ENCODE measurements around the gene NFKBIZ. TPM values are rescaled to one million over a fixed set of nuclear protein-coding genes. Genes with fewer than 3 reads are reported as not detected.

Gene NFKBIZ
- total and polyA plus RNA-seq, 9 of the 15 experiments (the other 6 are each of a cell fraction or from before 2014, with no cell fraction given): 1.2 to 13.7 (median 5.7) TPM

DNA sequence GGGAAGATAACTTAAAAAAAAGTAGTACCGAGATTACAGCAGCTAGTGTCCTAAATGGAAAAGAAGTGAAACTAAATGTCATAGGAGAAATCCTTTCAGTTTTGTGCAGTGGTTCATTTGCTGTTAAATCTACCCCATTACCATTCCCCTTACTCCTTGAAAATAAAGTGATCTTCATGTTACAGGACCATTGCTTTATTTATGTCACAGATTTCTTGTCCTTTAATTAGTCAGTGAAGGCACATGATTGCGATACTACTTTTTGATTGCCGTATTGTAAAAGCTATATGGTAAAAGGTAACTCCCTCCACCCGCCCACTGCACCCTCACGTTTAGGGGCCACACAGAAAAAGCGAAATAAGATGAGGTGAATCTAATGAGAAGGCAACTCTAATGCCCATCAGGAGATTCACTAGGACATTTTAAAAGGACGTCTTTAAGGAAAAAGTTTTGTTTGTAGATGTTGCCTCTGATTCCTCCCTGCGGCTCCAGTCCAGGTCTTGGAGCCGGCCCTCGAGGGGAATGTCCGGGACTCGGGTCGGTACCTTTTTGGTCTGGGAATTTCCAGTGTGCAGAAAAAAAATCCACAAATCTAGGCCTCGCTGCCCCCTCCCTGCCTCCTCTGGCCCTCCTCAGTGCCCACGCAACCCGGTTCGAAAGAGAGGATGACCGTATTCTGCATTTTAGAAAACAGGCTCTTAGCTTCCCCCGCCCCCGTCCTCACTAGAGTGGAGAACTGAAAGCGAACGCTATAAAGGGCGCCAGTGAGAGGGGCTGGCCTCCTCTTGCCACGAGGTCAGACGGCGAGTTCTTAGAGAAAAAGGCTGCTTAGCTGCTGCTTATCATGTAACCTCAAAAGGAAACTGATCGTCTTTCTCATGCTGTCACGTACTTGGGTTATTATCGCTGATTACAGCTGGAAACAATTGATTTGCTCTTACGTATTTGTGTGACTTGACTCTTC is 21.8 kb upstream of the NFKBIZ start (continued):
- TF ChIP-seq, protein P1, sequence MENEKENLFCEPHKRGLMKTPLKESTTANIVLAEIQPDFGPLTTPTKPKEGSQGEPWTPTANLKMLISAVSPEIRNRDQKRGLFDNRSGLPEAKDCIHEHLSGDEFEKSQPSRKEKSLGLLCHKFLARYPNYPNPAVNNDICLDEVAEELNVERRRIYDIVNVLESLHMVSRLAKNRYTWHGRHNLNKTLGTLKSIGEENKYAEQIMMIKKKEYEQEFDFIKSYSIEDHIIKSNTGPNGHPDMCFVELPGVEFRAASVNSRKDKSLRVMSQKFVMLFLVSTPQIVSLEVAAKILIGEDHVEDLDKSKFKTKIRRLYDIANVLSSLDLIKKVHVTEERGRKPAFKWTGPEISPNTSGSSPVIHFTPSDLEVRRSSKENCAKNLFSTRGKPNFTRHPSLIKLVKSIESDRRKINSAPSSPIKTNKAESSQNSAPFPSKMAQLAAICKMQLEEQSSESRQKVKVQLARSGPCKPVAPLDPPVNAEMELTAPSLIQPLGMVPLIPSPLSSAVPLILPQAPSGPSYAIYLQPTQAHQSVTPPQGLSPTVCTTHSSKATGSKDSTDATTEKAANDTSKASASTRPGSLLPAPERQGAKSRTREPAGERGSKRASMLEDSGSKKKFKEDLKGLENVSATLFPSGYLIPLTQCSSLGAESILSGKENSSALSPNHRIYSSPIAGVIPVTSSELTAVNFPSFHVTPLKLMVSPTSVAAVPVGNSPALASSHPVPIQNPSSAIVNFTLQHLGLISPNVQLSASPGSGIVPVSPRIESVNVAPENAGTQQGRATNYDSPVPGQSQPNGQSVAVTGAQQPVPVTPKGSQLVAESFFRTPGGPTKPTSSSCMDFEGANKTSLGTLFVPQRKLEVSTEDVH (IDR thresholded peaks at IDR 0.05; ENCODE audit: low read depth, partially characterized antibody): no peak
- TF ChIP-seq, protein P2, sequence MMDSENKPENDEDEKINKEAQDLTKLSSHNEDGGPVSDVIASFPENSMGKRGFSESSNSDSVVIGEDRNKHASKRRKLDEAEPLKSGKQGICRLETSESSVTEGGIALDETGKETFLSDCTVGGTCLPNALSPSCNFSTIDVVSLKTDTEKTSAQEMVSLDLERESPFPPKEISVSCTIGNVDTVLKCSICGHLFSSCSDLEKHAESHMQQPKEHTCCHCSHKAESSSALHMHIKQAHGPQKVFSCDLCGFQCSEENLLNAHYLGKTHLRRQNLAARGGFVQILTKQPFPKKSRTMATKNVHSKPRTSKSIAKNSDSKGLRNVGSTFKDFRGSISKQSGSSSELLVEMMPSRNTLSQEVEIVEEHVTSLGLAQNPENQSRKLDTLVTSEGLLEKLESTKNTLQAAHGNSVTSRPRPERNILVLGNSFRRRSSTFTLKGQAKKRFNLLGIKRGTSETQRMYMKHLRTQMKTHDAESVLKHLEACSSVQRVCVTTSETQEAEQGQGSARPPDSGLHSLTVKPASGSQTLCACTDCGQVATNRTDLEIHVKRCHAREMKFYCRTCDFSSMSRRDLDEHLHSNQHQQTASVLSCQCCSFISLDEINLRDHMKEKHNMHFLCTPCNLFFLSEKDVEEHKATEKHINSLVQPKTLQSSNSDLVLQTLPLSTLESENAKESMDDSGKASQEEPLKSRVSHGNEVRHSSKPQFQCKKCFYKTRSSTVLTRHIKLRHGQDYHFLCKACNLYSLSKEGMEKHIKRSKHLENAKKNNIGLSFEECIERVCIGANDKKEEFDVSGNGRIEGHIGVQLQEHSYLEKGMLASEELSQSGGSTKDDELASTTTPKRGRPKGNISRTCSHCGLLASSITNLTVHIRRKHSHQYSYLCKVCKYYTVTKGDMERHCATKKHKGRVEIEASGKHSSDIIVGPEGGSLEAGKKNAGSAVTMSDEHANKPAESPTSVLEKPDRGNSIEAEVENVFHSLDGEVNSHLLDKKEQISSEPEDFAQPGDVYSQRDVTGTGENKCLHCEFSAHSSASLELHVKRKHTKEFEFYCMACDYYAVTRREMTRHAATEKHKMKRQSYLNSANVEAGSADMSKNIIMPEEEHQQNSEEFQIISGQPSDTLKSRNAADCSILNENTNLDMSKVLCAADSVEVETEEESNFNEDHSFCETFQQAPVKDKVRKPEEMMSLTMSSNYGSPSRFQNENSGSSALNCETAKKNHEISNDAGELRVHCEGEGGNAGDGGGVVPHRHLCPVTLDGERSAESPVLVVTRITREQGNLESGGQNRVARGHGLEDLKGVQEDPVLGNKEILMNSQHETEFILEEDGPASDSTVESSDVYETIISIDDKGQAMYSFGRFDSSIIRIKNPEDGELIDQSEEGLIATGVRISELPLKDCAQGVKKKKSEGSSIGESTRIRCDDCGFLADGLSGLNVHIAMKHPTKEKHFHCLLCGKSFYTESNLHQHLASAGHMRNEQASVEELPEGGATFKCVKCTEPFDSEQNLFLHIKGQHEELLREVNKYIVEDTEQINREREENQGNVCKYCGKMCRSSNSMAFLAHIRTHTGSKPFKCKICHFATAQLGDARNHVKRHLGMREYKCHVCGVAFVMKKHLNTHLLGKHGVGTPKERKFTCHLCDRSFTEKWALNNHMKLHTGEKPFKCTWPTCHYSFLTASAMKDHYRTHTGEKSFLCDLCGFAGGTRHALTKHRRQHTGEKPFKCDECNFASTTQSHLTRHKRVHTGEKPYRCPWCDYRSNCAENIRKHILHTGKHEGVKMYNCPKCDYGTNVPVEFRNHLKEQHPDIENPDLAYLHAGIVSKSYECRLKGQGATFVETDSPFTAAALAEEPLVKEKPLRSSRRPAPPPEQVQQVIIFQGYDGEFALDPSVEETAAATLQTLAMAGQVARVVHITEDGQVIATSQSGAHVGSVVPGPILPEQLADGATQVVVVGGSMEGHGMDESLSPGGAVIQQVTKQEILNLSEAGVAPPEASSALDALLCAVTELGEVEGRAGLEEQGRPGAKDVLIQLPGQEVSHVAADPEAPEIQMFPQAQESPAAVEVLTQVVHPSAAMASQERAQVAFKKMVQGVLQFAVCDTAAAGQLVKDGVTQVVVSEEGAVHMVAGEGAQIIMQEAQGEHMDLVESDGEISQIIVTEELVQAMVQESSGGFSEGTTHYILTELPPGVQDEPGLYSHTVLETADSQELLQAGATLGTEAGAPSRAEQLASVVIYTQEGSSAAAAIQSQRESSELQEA (IDR thresholded peaks at IDR 0.05; ENCODE audit: low read depth): no peak
- TF ChIP-seq SMARCE1 (IDR thresholded peaks at IDR 0.05) (0 out of 2 replicates have a peak, but pooled peaks have one; percentile 42), ZNF324 (CRISPR knock-in tag; IDR thresholded peaks at IDR 0.05) (no peak), CCAR2 (IDR thresholded peaks at IDR 0.05; ENCODE audit: low read depth, low read length) (no peak), FOXJ3 (CRISPR knock-in tag; IDR thresholded peaks at IDR 0.05) (no peak), BACH1 (tag; IDR thresholded peaks at IDR 0.05) (no peak), EHMT2 (IDR thresholded peaks at IDR 0.05) (no peak), MCM2 (IDR thresholded peaks at IDR 0.05; ENCODE audit: low read depth) (no peak), BRF1 (IDR thresholded peaks at IDR 0.05; ENCODE audit: borderline replicate concordance, extremely low read depth, insufficient read length) (no peak)
- TF ChIP-seq, protein P3, sequence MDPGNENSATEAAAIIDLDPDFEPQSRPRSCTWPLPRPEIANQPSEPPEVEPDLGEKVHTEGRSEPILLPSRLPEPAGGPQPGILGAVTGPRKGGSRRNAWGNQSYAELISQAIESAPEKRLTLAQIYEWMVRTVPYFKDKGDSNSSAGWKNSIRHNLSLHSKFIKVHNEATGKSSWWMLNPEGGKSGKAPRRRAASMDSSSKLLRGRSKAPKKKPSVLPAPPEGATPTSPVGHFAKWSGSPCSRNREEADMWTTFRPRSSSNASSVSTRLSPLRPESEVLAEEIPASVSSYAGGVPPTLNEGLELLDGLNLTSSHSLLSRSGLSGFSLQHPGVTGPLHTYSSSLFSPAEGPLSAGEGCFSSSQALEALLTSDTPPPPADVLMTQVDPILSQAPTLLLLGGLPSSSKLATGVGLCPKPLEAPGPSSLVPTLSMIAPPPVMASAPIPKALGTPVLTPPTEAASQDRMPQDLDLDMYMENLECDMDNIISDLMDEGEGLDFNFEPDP (CRISPR knock-in tag; IDR thresholded peaks at IDR 0.05): no peak
- TF ChIP-seq, protein P4, sequence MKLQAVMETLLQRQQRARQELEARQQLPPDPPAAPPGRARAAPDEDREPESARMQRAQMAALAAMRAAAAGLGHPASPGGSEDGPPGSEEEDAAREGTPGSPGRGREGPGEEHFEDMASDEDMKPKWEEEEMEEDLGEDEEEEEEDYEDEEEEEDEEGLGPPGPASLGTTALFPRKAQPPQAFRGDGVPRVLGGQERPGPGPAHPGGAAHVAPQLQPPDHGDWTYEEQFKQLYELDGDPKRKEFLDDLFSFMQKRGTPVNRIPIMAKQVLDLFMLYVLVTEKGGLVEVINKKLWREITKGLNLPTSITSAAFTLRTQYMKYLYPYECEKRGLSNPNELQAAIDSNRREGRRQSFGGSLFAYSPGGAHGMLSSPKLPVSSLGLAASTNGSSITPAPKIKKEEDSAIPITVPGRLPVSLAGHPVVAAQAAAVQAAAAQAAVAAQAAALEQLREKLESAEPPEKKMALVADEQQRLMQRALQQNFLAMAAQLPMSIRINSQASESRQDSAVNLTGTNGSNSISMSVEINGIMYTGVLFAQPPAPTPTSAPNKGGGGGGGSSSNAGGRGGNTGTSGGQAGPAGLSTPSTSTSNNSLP (IDR thresholded peaks at IDR 0.05; ENCODE audit: borderline replicate concordance, low read depth, low read length): no peak
